ENCODE measurements around the gene TRPC4.

TRPC4 gene

DNA sequence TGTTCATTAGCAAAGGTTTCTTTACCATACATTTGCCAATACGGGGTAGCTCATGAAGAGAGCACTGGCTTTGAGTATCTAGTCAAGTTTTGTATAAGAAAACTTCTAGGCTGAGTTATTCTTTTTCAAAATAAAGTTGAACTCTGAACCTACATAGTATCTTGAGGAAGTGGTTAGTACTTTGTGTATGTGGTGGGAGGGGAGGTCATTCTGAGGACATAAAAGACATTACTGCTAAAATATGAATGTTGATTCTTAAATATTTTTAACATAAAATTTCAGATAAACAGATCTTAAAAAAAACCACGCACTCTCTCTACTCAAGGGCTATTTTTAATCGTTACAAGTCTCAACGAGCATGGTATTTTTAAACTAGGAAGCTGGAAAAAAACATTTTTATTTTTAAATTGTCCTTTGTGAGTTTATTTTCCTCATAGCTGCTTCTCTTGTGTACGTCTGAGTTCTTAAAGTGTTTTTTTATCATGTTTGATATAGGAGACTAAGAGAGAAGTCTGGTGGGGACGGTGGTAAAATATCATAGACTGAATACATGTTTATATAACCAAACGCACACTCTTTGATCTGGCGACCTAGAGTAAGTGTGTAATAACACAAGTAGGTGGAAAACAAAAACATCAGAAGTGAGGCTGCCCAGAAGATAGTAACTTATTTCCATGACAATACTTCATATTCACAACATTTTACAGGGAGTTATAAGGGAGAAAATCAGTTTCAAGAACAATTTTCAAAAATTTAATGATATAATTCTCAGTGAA, 153.0 kb downstream of the TRPC4 start:
- H3K27ac ChIP-seq (ENCODE audit: low read length), result no peak overlapping the region
- no peaks in the 10 kb centered on the region for H3K9me3 ChIP-seq (ENCODE audit: insufficient read depth, low read length)
- H3K79me2 ChIP-seq (ENCODE audit: low read length), result no peaks in the 10 kb centered on the region
- no peak overlapping the region for H3K4me3 ChIP-seq (ENCODE audit: low read length)
- H3K27me3 ChIP-seq (ENCODE audit: low read depth, low read length), result no peaks in the 10 kb centered on the region
- TF ChIP-seq CTCF (IDR thresholded peaks at IDR 0.05; ENCODE audit: low read depth, low read length), result no peak
- TF ChIP-seq EZH2phosphoT487 (IDR thresholded peaks at IDR 0.05; ENCODE audit: low read depth), result no peak
- H2AFZ ChIP-seq (ENCODE audit: low read depth, low read length), result no peak overlapping the region
- H3K9ac ChIP-seq (ENCODE audit: low read length), result no peak overlapping the region
- no peaks in the 10 kb centered on the region for H3K36me3 ChIP-seq (replicated peaks; ENCODE audit: low read depth, low read length)
- H3K4me1 ChIP-seq (ENCODE audit: low read length), result no peaks in the 10 kb centered on the region
- no peak overlapping the region for H3K4me2 ChIP-seq (ENCODE audit: low read length)
- no peaks in the 10 kb centered on the region for H4K20me1 ChIP-seq (ENCODE audit: insufficient read depth, low read length)

DNA sequence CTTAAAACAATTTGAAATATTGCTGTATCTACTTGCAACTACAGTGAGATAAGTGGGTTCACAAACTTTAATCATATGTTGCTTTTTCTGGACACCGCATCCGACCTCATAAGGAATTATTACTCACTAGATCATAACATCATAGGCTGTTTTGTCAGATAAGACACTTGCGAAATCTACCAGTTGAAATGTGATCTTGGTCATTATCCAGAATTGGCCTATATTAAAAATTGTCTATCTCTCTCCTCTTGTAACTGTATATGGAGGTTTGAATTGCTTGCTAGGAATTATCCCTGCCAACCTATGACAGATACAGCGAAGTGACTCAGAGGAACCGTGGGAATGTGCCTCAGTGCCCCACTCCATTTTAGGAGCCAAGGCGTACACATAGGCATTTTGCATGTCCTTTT, 154.0 kb downstream of the TRPC4 start:
- H3K4me2 ChIP-seq (ENCODE audit: low read length), result no peak overlapping the region

GRCh38 chr13:37709318-37709717, 160.3 kb downstream of the TRPC4 start:
- H3K4me3 ChIP-seq (ENCODE audit: low read length), result no peak overlapping the region
- TF ChIP-seq EZH2phosphoT487 (IDR thresholded peaks at IDR 0.05; ENCODE audit: low read depth) (no peak), CTCF (IDR thresholded peaks at IDR 0.05; ENCODE audit: low read depth, low read length) (no peak)
- H3K4me2 ChIP-seq (ENCODE audit: low read length), result no peak overlapping the region
- no peaks in the 10 kb centered on the region for H3K4me1 ChIP-seq (ENCODE audit: low read length)
- no peak overlapping the region for H3K27ac ChIP-seq (ENCODE audit: low read length)
- H3K79me2 ChIP-seq (ENCODE audit: low read length), result no peaks in the 10 kb centered on the region
- H2AFZ ChIP-seq (ENCODE audit: low read depth, low read length), result no peak overlapping the region
- no peaks in the 10 kb centered on the region for H3K27me3 ChIP-seq (ENCODE audit: low read depth, low read length)
- no peak overlapping the region for H3K9ac ChIP-seq (ENCODE audit: low read length)
- no peaks in the 10 kb centered on the region for H4K20me1 ChIP-seq (ENCODE audit: insufficient read depth, low read length)
- no peaks in the 10 kb centered on the region for H3K36me3 ChIP-seq (replicated peaks; ENCODE audit: low read depth, low read length)
- H3K9me3 ChIP-seq (ENCODE audit: insufficient read depth, low read length), result no peaks in the 10 kb centered on the region

More for the DNA sequence above, 154.0 kb downstream of the TRPC4 start:
- Histone ChIP-seq H3K9me3 (ENCODE audit: insufficient read depth, low read length) (no peaks in the 10 kb centered on the region), H3K27me3 (ENCODE audit: low read depth, low read length) (no peaks in the 10 kb centered on the region), H3K27ac (ENCODE audit: low read length) (no peak overlapping the region), H3K4me1 (ENCODE audit: low read length) (no peaks in the 10 kb centered on the region), H3K36me3 (replicated peaks; ENCODE audit: low read depth, low read length) (no peaks in the 10 kb centered on the region), H3K4me3 (ENCODE audit: low read length) (no peak overlapping the region), H3K9ac (ENCODE audit: low read length) (no peak overlapping the region), H2AFZ (ENCODE audit: low read depth, low read length) (no peak overlapping the region), H3K79me2 (ENCODE audit: low read length) (no peaks in the 10 kb centered on the region), H4K20me1 (ENCODE audit: insufficient read depth, low read length) (no peaks in the 10 kb centered on the region)
- TF ChIP-seq EZH2phosphoT487 (IDR thresholded peaks at IDR 0.05; ENCODE audit: low read depth) (no peak), CTCF (IDR thresholded peaks at IDR 0.05; ENCODE audit: low read depth, low read length) (no peak)

GRCh38 chr13:37707739-37708500, 161.7 kb downstream of the TRPC4 start:
- TF ChIP-seq EZH2phosphoT487 (IDR thresholded peaks at IDR 0.05; ENCODE audit: low read depth), result no peak
- TF ChIP-seq CTCF (IDR thresholded peaks at IDR 0.05; ENCODE audit: low read depth, low read length), result no peak
- no peaks in the 10 kb centered on the region for H3K79me2 ChIP-seq (ENCODE audit: low read length)
- H3K4me3 ChIP-seq (ENCODE audit: low read length), result no peak overlapping the region
- no peak overlapping the region for H3K27ac ChIP-seq (ENCODE audit: low read length)
- no peaks in the 10 kb centered on the region for H4K20me1 ChIP-seq (ENCODE audit: insufficient read depth, low read length)
- no peaks in the 10 kb centered on the region for H3K4me1 ChIP-seq (ENCODE audit: low read length)
- H3K9ac ChIP-seq (ENCODE audit: low read length), result no peak overlapping the region
- H3K9me3 ChIP-seq (ENCODE audit: insufficient read depth, low read length), result no peaks in the 10 kb centered on the region
- H2AFZ ChIP-seq (ENCODE audit: low read depth, low read length), result no peak overlapping the region
- no peaks in the 10 kb centered on the region for H3K36me3 ChIP-seq (replicated peaks; ENCODE audit: low read depth, low read length)
- H3K27me3 ChIP-seq (ENCODE audit: low read depth, low read length), result no peaks in the 10 kb centered on the region
- no peak overlapping the region for H3K4me2 ChIP-seq (ENCODE audit: low read length)

All from OCI-LY3 (cell line).